OCI-LY1 (cell line): ENCODE data around the gene SIK2.

Experiments
- H2AFZ ChIP-seq: fragments of 200-600 bp; sonication (generic), shearing (Covaris generic); 2 replicates; pipeline ENCODE4 v1.6.0; 2014; ENCODE audit warnings: antibody characterized with exemption, mild to moderate bottlenecking, low read length
- H3F3A ChIP-seq: fragments of 200-600 bp; sonication (generic), shearing (Covaris generic); 2 replicates; pipeline ENCODE4 v1.6.0; 2014; ENCODE audit warnings: mild to moderate bottlenecking, antibody characterized with exemption, low read length, moderate library complexity; ENCODE audit not compliant: insufficient read depth
- H3K27ac ChIP-seq: fragments of 200-600 bp; sonication (generic); 2 replicates; pipeline ENCODE4 v1.5.1; 2014; ENCODE audit warnings: low read length, mixed run types, mild to moderate bottlenecking, low read depth; ENCODE audit not compliant: poor library complexity, severe bottlenecking
- H3K27me3 ChIP-seq: fragments of 200-600 bp; sonication (generic); 2 replicates; pipeline ENCODE4 v1.6.0; 2014; ENCODE audit warnings: antibody characterized with exemption, mild to moderate bottlenecking, low read length, moderate library complexity; ENCODE audit not compliant: insufficient read depth
- H3K36me3 ChIP-seq: fragments of 200-600 bp; sonication (generic); 2 replicates; pipeline ENCODE4 v1.6.1; 2014; ENCODE audit warnings: mild to moderate bottlenecking, antibody characterized with exemption, low read length, moderate library complexity, mixed read lengths; ENCODE audit not compliant: insufficient read depth
- H3K4me1 ChIP-seq: fragments of 200-600 bp; sonication (generic); 2 replicates; pipeline ENCODE4 v1.5.1; 2014; ENCODE audit warnings: mild to moderate bottlenecking, low read length, moderate library complexity; ENCODE audit not compliant: insufficient read depth, severe bottlenecking
- H3K4me2 ChIP-seq: fragments of 200-600 bp; sonication (generic), shearing (Covaris generic); 2 replicates; pipeline ENCODE4 v1.6.1; 2014; ENCODE audit warnings: low read length
- H3K4me3 ChIP-seq: fragments of 200-600 bp; sonication (generic); 2 replicates; pipeline ENCODE4 v1.5.1; 2014; ENCODE audit warnings: low read length, low read depth, mild to moderate bottlenecking, mixed read lengths; ENCODE audit not compliant: poor library complexity, severe bottlenecking
- H3K79me2 ChIP-seq: fragments of 200-600 bp; shearing (Covaris generic); 2 replicates; pipeline ENCODE4 v1.6.1; 2016; ENCODE audit warnings: mixed run types, low read length, mixed read lengths; ENCODE audit not compliant: insufficient read depth
- H3K9ac ChIP-seq: fragments of 200-600 bp; sonication (generic), shearing (Covaris generic); 2 replicates; pipeline ENCODE4 v1.6.1; 2014; ENCODE audit warnings: mild to moderate bottlenecking, low read length, mixed read lengths
- H3K9me2 ChIP-seq: fragments of 200-600 bp; sonication (generic), shearing (Covaris generic); 2 replicates; pipeline ENCODE4 v1.6.1; 2014; ENCODE audit warnings: low read depth, mild to moderate bottlenecking, low read length, mixed read lengths
- H3K9me3 ChIP-seq: fragments of 200-600 bp; shearing (Covaris generic); 2 replicates; pipeline ENCODE4 v1.6.1; 2014; ENCODE audit warnings: low read length, mixed read lengths
- H4K20me1 ChIP-seq: fragments of 200-600 bp; sonication (generic), shearing (Covaris generic); 2 replicates; pipeline ENCODE4 v1.6.0; 2016; ENCODE audit warnings: mild to moderate bottlenecking, low read length; ENCODE audit not compliant: insufficient read depth
- EZH2 ChIP-seq: fragments of 200-600 bp; sonication (generic), shearing (Covaris generic); IDR thresholded peaks from 2 replicates; pipeline ENCODE4 v1.8.0; 2017; ENCODE audit warnings: borderline replicate concordance, mixed run types, mild to moderate bottlenecking, antibody characterized with exemption, low read length, moderate library complexity, mixed read lengths
- TF ChIP-seq, protein P1 (sequence below): fragments of 200-600 bp; sonication (generic), shearing (Covaris generic); IDR thresholded peaks from 2 replicates; pipeline ENCODE4 v1.5.1; 2017; ENCODE audit warnings: mild to moderate bottlenecking, antibody characterized with exemption, low read length, moderate library complexity, mixed read lengths

The SIK2 gene

DNA sequence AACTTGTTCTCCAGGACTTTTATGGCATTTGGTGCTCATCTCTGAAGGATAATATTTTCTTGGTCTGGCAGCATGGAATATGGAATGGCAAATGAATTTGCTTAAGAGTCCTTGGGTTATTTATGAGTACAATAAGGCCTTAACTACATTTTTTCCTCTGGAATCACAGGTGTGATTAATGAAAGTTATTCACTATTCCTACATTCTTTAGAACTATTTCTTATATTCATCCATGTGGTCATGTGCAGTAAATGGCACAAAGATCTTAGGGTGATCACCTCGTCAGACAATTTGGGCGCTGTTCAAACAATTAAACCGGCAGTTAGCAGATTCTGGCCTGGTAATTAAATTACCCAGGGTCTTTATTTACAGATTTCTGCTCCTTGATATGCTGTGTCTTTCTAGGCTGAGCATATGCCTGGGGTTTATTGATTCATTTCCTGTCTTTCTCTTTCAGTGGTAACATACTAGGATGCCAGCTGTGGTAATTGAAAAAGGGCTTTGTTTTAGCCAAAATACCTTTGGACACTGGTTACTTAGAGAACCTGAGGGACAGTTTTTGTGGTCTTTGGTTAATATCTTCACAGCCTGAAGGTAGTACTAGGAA is 31.6 kb downstream of the SIK2 start:
- H3K4me2 ChIP-seq: no peak overlapping the region
- H3K79me2 ChIP-seq: no peaks in the 10 kb centered on the region
- no peaks in the 10 kb centered on the region for H3K4me1 ChIP-seq
- no peak overlapping the region for H3K9ac ChIP-seq
- no peak overlapping the region for H3K4me3 ChIP-seq
- H3K9me3 ChIP-seq: no peaks in the 10 kb centered on the region
- H4K20me1 ChIP-seq: no peaks in the 10 kb centered on the region
- TF ChIP-seq, protein P1, sequence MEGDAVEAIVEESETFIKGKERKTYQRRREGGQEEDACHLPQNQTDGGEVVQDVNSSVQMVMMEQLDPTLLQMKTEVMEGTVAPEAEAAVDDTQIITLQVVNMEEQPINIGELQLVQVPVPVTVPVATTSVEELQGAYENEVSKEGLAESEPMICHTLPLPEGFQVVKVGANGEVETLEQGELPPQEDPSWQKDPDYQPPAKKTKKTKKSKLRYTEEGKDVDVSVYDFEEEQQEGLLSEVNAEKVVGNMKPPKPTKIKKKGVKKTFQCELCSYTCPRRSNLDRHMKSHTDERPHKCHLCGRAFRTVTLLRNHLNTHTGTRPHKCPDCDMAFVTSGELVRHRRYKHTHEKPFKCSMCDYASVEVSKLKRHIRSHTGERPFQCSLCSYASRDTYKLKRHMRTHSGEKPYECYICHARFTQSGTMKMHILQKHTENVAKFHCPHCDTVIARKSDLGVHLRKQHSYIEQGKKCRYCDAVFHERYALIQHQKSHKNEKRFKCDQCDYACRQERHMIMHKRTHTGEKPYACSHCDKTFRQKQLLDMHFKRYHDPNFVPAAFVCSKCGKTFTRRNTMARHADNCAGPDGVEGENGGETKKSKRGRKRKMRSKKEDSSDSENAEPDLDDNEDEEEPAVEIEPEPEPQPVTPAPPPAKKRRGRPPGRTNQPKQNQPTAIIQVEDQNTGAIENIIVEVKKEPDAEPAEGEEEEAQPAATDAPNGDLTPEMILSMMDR: no peak
- TF ChIP-seq EZH2: no peak
- no peak overlapping the region for H2AFZ ChIP-seq
- H3K36me3 ChIP-seq: peaks cover 24% of the 10 kb centered on the region
- H3K27ac ChIP-seq: no peak overlapping the region
- no peaks in the 10 kb centered on the region for H3F3A ChIP-seq
- no peaks in the 10 kb centered on the region for H3K27me3 ChIP-seq
- H3K9me2 ChIP-seq: no peaks in the 10 kb centered on the region

DNA sequence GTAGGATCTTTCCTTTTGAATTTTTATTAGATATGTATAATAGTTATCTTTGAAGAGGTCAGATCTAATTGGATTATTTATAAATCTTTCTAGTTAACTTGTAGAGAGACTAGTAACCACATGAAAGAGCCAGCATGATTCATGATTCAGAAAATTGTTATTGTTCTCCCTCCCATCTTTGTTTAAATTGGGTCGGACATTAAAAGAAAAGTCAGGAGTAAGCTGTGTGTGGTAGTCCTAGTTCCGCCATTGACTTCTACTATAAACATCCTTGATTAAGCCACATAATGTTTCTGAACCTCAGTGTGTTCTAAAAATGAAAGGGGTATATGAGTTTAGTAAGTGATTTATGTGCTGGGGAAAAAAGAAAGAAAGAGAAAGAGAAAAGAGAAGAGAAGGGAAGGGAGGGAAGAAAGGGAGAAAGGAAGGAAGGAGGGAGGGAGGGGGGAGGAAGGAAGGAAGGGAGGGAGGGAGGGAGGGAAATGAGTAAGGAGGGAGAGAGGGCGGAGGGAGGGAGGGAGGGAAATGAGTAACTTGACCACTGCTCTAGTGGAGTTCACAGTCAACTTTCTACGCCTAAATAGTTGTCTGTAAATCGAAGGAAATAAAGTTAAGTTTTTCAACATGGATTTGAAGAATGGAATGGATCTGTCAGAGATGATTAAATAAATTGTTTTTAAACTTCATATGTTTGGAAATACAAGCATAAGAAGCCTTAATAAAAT is 32.9 kb downstream of the SIK2 start:
- Histone ChIP-seq H3K9ac (no peak overlapping the region), H3K27ac (no peak overlapping the region), H3K4me3 (no peak overlapping the region), H3K4me2 (no peak overlapping the region), H3K9me2 (no peaks in the 10 kb centered on the region), H4K20me1 (no peaks in the 10 kb centered on the region), H3K4me1 (no peaks in the 10 kb centered on the region), H2AFZ (no peak overlapping the region), H3K9me3 (no peaks in the 10 kb centered on the region), H3K27me3 (no peaks in the 10 kb centered on the region), H3K36me3 (peaks cover 23% of the 10 kb centered on the region; the same call in 1 of the 2 replicates), H3F3A (no peaks in the 10 kb centered on the region), H3K79me2 (no peaks in the 10 kb centered on the region)
- TF ChIP-seq, protein P1: no peak
- no peak for TF ChIP-seq EZH2

DNA sequence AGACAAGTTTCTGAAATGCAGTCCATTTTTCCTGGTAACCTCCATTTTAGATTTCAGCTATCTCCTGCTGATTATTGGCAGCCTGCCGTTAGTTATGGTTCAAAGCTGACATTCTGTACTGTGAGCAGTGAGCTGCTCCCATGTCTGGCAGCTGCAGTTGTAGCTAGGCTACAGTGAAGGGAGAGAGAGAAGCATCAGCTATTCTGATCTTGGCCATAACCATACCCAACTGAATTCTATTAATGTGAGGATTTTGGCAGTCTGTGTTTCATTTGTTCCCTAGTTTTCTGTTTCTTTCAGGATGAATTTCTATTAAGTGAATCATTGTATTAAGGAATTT is 33.4 kb downstream of the SIK2 start:
- Histone ChIP-seq H3K4me2 (no peak overlapping the region), H3F3A (no peaks in the 10 kb centered on the region)

More for the DNA sequence above, 33.4 kb downstream of the SIK2 start:
- Histone ChIP-seq H3K4me3 (no peak overlapping the region), H3K4me1 (no peaks in the 10 kb centered on the region), H3K27ac (no peak overlapping the region), H3K9me3 (no peaks in the 10 kb centered on the region), H3K9me2 (no peaks in the 10 kb centered on the region), H3K79me2 (no peaks in the 10 kb centered on the region), H3K27me3 (no peaks in the 10 kb centered on the region), H3K9ac (no peak overlapping the region), H3K36me3 (peaks cover 23% of the 10 kb centered on the region; the same call in 1 of the 2 replicates), H4K20me1 (no peaks in the 10 kb centered on the region), H2AFZ (no peak overlapping the region)
- TF ChIP-seq EZH2: no peak
- TF ChIP-seq, protein P1: no peak
